ENCODE results near the gene ZNF407. TPM values are rescaled to one million over a fixed set of nuclear protein-coding genes. Genes with fewer than 3 reads are reported as not detected.

ZNF407 gene
- total and polyA plus RNA-seq, 4 donors, result 1.9 to 16.5 (median 6.6) TPM

GRCh38 chr18:74692367-74693013, 94.8 kb downstream of the ZNF407 start:
- no peak for DNase-seq (ENCODE audit: low spot score)
- Histone ChIP-seq H3K27me3 (ENCODE audit: control insufficient read depth in 4 of 4, insufficient read depth in 4 of 4, low read length in 3 of 4) (no peaks in the 10 kb centered on the region), H3K27ac (ENCODE audit: low read depth in 1 of 2, low read length in 2 of 2) (no peak overlapping the region), H3K9ac (ENCODE audit: low read depth in 1 of 2, low read length in 2 of 2) (no peak overlapping the region), H3K4me3 (ENCODE audit: low read depth in 1 of 3, low read length in 3 of 3) (no peak overlapping the region), H3K36me3 (ENCODE audit: control insufficient read depth in 4 of 4, insufficient read depth in 3 of 4, low read depth in 1 of 4, low read length in 3 of 4) (no peaks in the 10 kb centered on the region), H3K9me3 (ENCODE audit: control insufficient read depth in 4 of 4, low read length in 3 of 4) (no peaks in the 10 kb centered on the region), H3K4me1 (ENCODE audit: control insufficient read depth in 4 of 4, insufficient read depth in 4 of 4, low read length in 3 of 4) (no peaks in the 10 kb centered on the region)
- no peak for TF ChIP-seq YY1 (IDR thresholded peaks at IDR 0.05)
- no peak for TF ChIP-seq ATF3 (IDR thresholded peaks at IDR 0.05)
- no peak for TF ChIP-seq GABPA (IDR thresholded peaks at IDR 0.05 in 1 of 2, conservative IDR thresholded peaks at IDR 0.05 in 1 of 2)
- TF ChIP-seq TAF1 (conservative IDR thresholded peaks at IDR 0.05), result no peak
- TF ChIP-seq EGR1 (IDR thresholded peaks at IDR 0.05; ENCODE audit: low read depth in 2 of 2), result no peak
- TF ChIP-seq ZBTB33 (IDR thresholded peaks at IDR 0.05), result no peak
- TF ChIP-seq FOXA1 (IDR thresholded peaks at IDR 0.05), result no peak
- no peak for TF ChIP-seq CTCF (IDR thresholded peaks at IDR 0.05; ENCODE audit: low read depth, low read length, missing input control)
- no peak for TF ChIP-seq NR2F2 (IDR thresholded peaks at IDR 0.05)
- no peak for TF ChIP-seq RXRA (IDR thresholded peaks at IDR 0.05)
- TF ChIP-seq HNF4A (conservative IDR thresholded peaks at IDR 0.05), result no peak
- TF ChIP-seq REST (IDR thresholded peaks at IDR 0.05), result no peak
- whole genome bisulfite sequencing, result 91% methylated on average over 9 of the region's 9 CpGs

GRCh38 chr18:74694436-74694835, 96.8 kb downstream of the ZNF407 start:
- 73% methylated on average over 1 of the region's 1 CpG for whole genome bisulfite sequencing
- no peak overlapping the region for H3K4me3 ChIP-seq (ENCODE audit: low read depth in 1 of 3, low read length in 3 of 3)
- no peaks in the 10 kb centered on the region for H3K9me3 ChIP-seq (ENCODE audit: control insufficient read depth in 4 of 4, low read length in 3 of 4)
- no peak overlapping the region for H3K9ac ChIP-seq (ENCODE audit: low read depth in 1 of 2, low read length in 2 of 2)
- peaks cover 0 to 7% (median 2%) of the 10 kb centered on the region in 4 donors for H3K4me1 ChIP-seq (ENCODE audit: control insufficient read depth in 4 of 4, insufficient read depth in 4 of 4, low read length in 3 of 4)
- no peak for DNase-seq (ENCODE audit: low spot score)
- H3K36me3 ChIP-seq (ENCODE audit: control insufficient read depth in 4 of 4, insufficient read depth in 3 of 4, low read depth in 1 of 4, low read length in 3 of 4), result no peaks in the 10 kb centered on the region
- no peak overlapping the region for H3K27ac ChIP-seq (ENCODE audit: low read depth in 1 of 2, low read length in 2 of 2)
- TF ChIP-seq YY1 (IDR thresholded peaks at IDR 0.05) (no peak), FOXA2 (IDR thresholded peaks at IDR 0.05) (no peak), RAD21 (IDR thresholded peaks at IDR 0.05) (no peak), HNF4G (IDR thresholded peaks at IDR 0.05) (no peak), SP1 (IDR thresholded peaks at IDR 0.05) (no peak), CTCF (IDR thresholded peaks at IDR 0.05; ENCODE audit: low read depth, low read length, missing input control) (no peak), TAF1 (conservative IDR thresholded peaks at IDR 0.05) (no peak)
- no peaks in the 10 kb centered on the region for H3K27me3 ChIP-seq (ENCODE audit: control insufficient read depth in 4 of 4, insufficient read depth in 4 of 4, low read length in 3 of 4)
